Vagina (tissue), 2 donors: ENCODE measurements around the gene MCM3.

ENCODE experiments used
- CTCF ChIP-seq, 3 experiments: fragments of 450-650 bp in 2 of 3; fragments of 200-600 bp in 1 of 3; sonication (generic) in 1 of 3; IDR thresholded peaks; one replicate each; pipeline ENCODE4 v1.5.1; 2017 to 2019; ENCODE audit warnings: antibody characterized with exemption in 3 of 3, mild to moderate bottlenecking in 2 of 3, moderate library complexity in 2 of 3
- POLR2A ChIP-seq, 2 donors: fragments of 450-650 bp; IDR thresholded peaks; one replicate each; pipeline ENCODE4 v1.6.1; 2017; ENCODE audit warnings: antibody characterized with exemption in 2 of 2, mild to moderate bottlenecking in 2 of 2, moderate library complexity in 2 of 2
- POLR2AphosphoS5 ChIP-seq, 2 donors: sonication (generic); formaldehyde crosslinking; IDR thresholded peaks; one replicate each; pipeline ENCODE4 v1.9.0; 2017; ENCODE audit warnings: antibody characterized with exemption in 2 of 2, mild to moderate bottlenecking in 2 of 2, low read depth in 1 of 2; ENCODE audit not compliant: insufficient read depth in 1 of 2

- TF ChIP-seq POLR2A (IDR thresholded peaks at IDR 0.05) (no peak), POLR2AphosphoS5 (IDR thresholded peaks at IDR 0.05; ENCODE audit: insufficient read depth in 1 of 2, low read depth in 1 of 2) (no peak), CTCF (IDR thresholded peaks at IDR 0.05) (no peak)
Measured at GRCh38 chr6:52284131-52284459, 447 bp downstream of the MCM3 start.
